H1 (cell line): ENCODE results near the gene TMEM108. TPM values are rescaled to one million over a fixed set of nuclear protein-coding genes. Genes with fewer than 3 reads are reported as not detected.

Source experiments
- CTCF ChIA-PET: fragments of 300-600 bp; sonication (Branson Sonifier 250); formaldehyde crosslinking; loops from one replicate; lab custom pipeline; 2021; ENCODE audit not compliant: partially characterized antibody; lab: Charles Lee
- POLR2A ChIA-PET: fragments of 300-600 bp; sonication (Branson Sonifier 250); formaldehyde crosslinking; loops from one replicate; lab custom pipeline; 2021; ENCODE audit warnings: inconsistent platforms; ENCODE audit not compliant: partially characterized antibody; lab: Charles Lee
- DNase-seq, 2 experiments: peaks; one replicate each; pipeline versions ENCODE4 v3.0.0 to v3.0.0-alpha.2; 2010 to 2022; ENCODE audit warnings: low spot score in 2 of 2, low read depth in 1 of 2, mixed read lengths in 1 of 2
- FAIRE-seq: peaks from 2 replicates; lab custom pipeline; 2011; peaks lifted over from hg19 to GRCh38; lab: Jason Lieb, UNC
- H2AFZ ChIP-seq: 2 replicates; pipeline ENCODE4 v1.8.1; 2012; ENCODE audit warnings: low read length, inconsistent platforms
- H2AK5ac ChIP-seq: 2 replicates; pipeline ENCODE4 v1.6.1; 2013; ENCODE audit warnings: low read depth, low read length
- H2BK120ac ChIP-seq: replicated peaks from 2 replicates; pipeline ENCODE3; 2013; ENCODE audit warnings: low read depth, low read length, inconsistent platforms
- H2BK12ac ChIP-seq: 2 replicates; pipeline ENCODE4 v1.6.1; 2013; ENCODE audit warnings: low read depth, low read length
- H2BK15ac ChIP-seq: 2 replicates; pipeline ENCODE4 v1.6.1; 2013; ENCODE audit warnings: low read length
- H2BK20ac ChIP-seq: 2 replicates; pipeline ENCODE4 v1.6.1; 2013; ENCODE audit warnings: low read length
- H2BK5ac ChIP-seq: 2 replicates; pipeline ENCODE4 v1.6.1; 2013; ENCODE audit warnings: low read depth, low read length
- H3K14ac ChIP-seq: 2 replicates; pipeline ENCODE4 v1.6.1; 2013; ENCODE audit warnings: inconsistent platforms; ENCODE audit not compliant: insufficient read length
- H3K18ac ChIP-seq: 2 replicates; pipeline ENCODE4 v1.6.1; 2013; ENCODE audit warnings: low read length; ENCODE audit errors: extremely low read depth
- H3K23ac ChIP-seq: 2 replicates; pipeline ENCODE4 v1.6.1; 2013; ENCODE audit warnings: inconsistent platforms; ENCODE audit not compliant: insufficient read length
- H3K23me2 ChIP-seq: 2 replicates; pipeline ENCODE4 v1.6.1; 2013; ENCODE audit warnings: low read depth, low read length
- H3K27ac ChIP-seq: 2 replicates; pipeline ENCODE4 v1.6.1; 2011; ENCODE audit warnings: low read depth, low read length, inconsistent platforms
- H3K27me3 ChIP-seq, 4 experiments: replicated peaks in 1 of 4; 1 replicate in 1 of 4; 2 replicates in 3 of 4; pipeline versions ENCODE4 v1.6.1 to v1.8.1; 2011 to 2013; ENCODE audit warnings: low read length in 3 of 4, mild to moderate bottlenecking in 3 of 4, inconsistent platforms in 2 of 4, mixed read lengths in 2 of 4, moderate library complexity in 1 of 4; ENCODE audit not compliant: control insufficient read depth in 3 of 4, insufficient read depth in 3 of 4; ENCODE audit errors: extremely low read depth in 1 of 4
- H3K36me3 ChIP-seq, 4 experiments: 2 replicates each; pipeline versions ENCODE4 v1.6.1 to v1.8.1; 2011 to 2013; ENCODE audit warnings: mild to moderate bottlenecking in 4 of 4, low read length in 3 of 4, moderate library complexity in 2 of 4, control low read depth in 1 of 4, inconsistent platforms in 1 of 4; ENCODE audit not compliant: insufficient read depth in 4 of 4, control insufficient read depth in 2 of 4
- H3K4ac ChIP-seq: replicated peaks from 2 replicates; pipeline ENCODE3; 2013; ENCODE audit warnings: low read length, low read depth, mixed read lengths, inconsistent platforms; ENCODE audit not compliant: insufficient read length
- H3K4me1 ChIP-seq, 4 experiments: replicated peaks in 1 of 4; 1 replicate in 1 of 4; 2 replicates in 3 of 4; pipeline versions ENCODE4 v1.6.1 to v1.8.1; 2011 to 2013; ENCODE audit warnings: low read length in 3 of 4, inconsistent platforms in 2 of 4, mixed read lengths in 1 of 4; ENCODE audit not compliant: insufficient read depth in 4 of 4, control insufficient read depth in 3 of 4
- H3K4me2 ChIP-seq, 2 experiments: 2 replicates each; pipeline versions ENCODE4 v1.6.1 to v1.8.1; 2011 to 2013; ENCODE audit warnings: low read depth in 2 of 2, low read length in 2 of 2, control low read depth in 1 of 2, inconsistent platforms in 1 of 2, mild to moderate bottlenecking in 1 of 2; ENCODE audit not compliant: insufficient read depth in 1 of 2
- H3K4me3 ChIP-seq, 4 experiments: fragments of 200-600, 300-600 bp in 1 of 4; sonication (generic), shearing (Covaris generic), sonication (Bioruptor Twin) in 1 of 4; 2 replicates each; pipeline versions ENCODE4 v1.5.1 to v1.8.1; 2011 to 2016; ENCODE audit warnings: low read length in 4 of 4, low read depth in 3 of 4, control low read depth in 2 of 4, inconsistent platforms in 2 of 4, mild to moderate bottlenecking in 2 of 4, mixed read lengths in 1 of 4, moderate library complexity in 1 of 4; ENCODE audit not compliant: insufficient read depth in 2 of 4; ENCODE audit errors: extremely low read depth in 1 of 4
- H3K56ac ChIP-seq: replicated peaks from 2 replicates; pipeline ENCODE3; 2013; ENCODE audit warnings: low read depth, mild to moderate bottlenecking, mixed read lengths, low read length, inconsistent platforms; ENCODE audit not compliant: insufficient read length
- H3K79me1 ChIP-seq: 2 replicates; pipeline ENCODE4 v1.6.1; 2013; ENCODE audit warnings: low read depth, low read length, control low read depth
- H3K79me2 ChIP-seq, 2 experiments: 2 replicates each; pipeline versions ENCODE4 v1.6.1 to v1.8.1; 2012 to 2013; ENCODE audit warnings: low read length in 2 of 2, mild to moderate bottlenecking in 2 of 2, inconsistent platforms in 1 of 2; ENCODE audit not compliant: insufficient read depth in 2 of 2, control insufficient read depth in 1 of 2
- H3K9ac ChIP-seq, 4 experiments: replicated peaks in 1 of 4; 1 replicate in 1 of 4; 2 replicates in 3 of 4; pipeline versions ENCODE4 v1.6.1 to v1.8.1; 2011 to 2013; ENCODE audit warnings: low read depth in 3 of 4, low read length in 3 of 4, control low read depth in 2 of 4, mild to moderate bottlenecking in 2 of 4, moderate library complexity in 2 of 4, inconsistent platforms in 1 of 4; ENCODE audit errors: extremely low read depth in 1 of 4
- H3K9me3 ChIP-seq, 2 experiments: 2 replicates each; pipeline versions ENCODE4 v1.6.1 to v1.8.1; 2012 to 2013; ENCODE audit warnings: mild to moderate bottlenecking in 2 of 2, moderate library complexity in 2 of 2, control low read depth in 1 of 2, inconsistent platforms in 1 of 2, low read depth in 1 of 2, low read length in 1 of 2, mixed read lengths in 1 of 2; ENCODE audit not compliant: insufficient read depth in 2 of 2
- H4K20me1 ChIP-seq, 2 experiments: replicated peaks in 1 of 2; 2 replicates each; pipeline versions ENCODE3 to v1.8.1; 2011 to 2013; ENCODE audit warnings: inconsistent platforms in 2 of 2, low read length in 2 of 2, mild to moderate bottlenecking in 1 of 2; ENCODE audit not compliant: insufficient read depth in 2 of 2, control insufficient read depth in 1 of 2
- H4K5ac ChIP-seq: 2 replicates; pipeline ENCODE4 v1.6.1; 2013; ENCODE audit warnings: low read length, low read depth, mixed read lengths, inconsistent platforms; ENCODE audit not compliant: insufficient read length
- H4K8ac ChIP-seq: 2 replicates; pipeline ENCODE4 v1.8.0; 2013; ENCODE audit warnings: mild to moderate bottlenecking, moderate library complexity, low read length, inconsistent platforms; ENCODE audit not compliant: insufficient read depth; ENCODE audit errors: extremely low read depth
- H4K91ac ChIP-seq: replicated peaks from 2 replicates; pipeline ENCODE3; 2013; ENCODE audit warnings: low read length, mixed read lengths, inconsistent platforms; ENCODE audit not compliant: insufficient read length
- BACH1 ChIP-seq: IDR thresholded peaks from 2 replicates; pipeline ENCODE4 v1.6.1; 2012; ENCODE audit warnings: low read length, improper control_type of control experiment
- CHD2 ChIP-seq: IDR thresholded peaks from 2 replicates; pipeline ENCODE4 v1.6.1; 2012; ENCODE audit warnings: low read length, improper control_type of control experiment
- KDM1A ChIP-seq: fragments of 200-600, 300-600 bp; sonication (generic); IDR thresholded peaks from 2 replicates; pipeline ENCODE4 v1.7.1; 2016; ENCODE audit warnings: mild to moderate bottlenecking, low read length, borderline replicate concordance
- NANOG ChIP-seq: IDR thresholded peaks from 2 replicates; pipeline ENCODE4 v1.6.1; 2011; ENCODE audit warnings: low read length, low read depth, mild to moderate bottlenecking, inconsistent platforms; ENCODE audit not compliant: insufficient read depth, poor library complexity, severe bottlenecking
- NRF1 ChIP-seq: IDR thresholded peaks from 2 replicates; pipeline ENCODE4 v1.6.1; 2011; ENCODE audit warnings: mild to moderate bottlenecking, low read depth, low read length, improper control_type of control experiment
- PHF8 ChIP-seq: fragments of 200-600 bp; sonication (generic); conservative IDR thresholded peaks from 2 replicates; pipeline ENCODE4 v1.7.1; 2012; ENCODE audit warnings: low read depth, mild to moderate bottlenecking, inconsistent platforms, low read length, moderate library complexity
- POLR2A ChIP-seq, 2 experiments: IDR thresholded peaks; 1 replicate in 1 of 2; 2 replicates in 1 of 2; pipeline ENCODE4 v1.6.1; 2011; ENCODE audit warnings: low read depth in 2 of 2, low read length in 2 of 2, mild to moderate bottlenecking in 2 of 2; ENCODE audit errors: control extremely low read depth in 1 of 2
- POLR2AphosphoS5 ChIP-seq: IDR thresholded peaks from 2 replicates; pipeline ENCODE4 v1.6.1; 2011; ENCODE audit warnings: low read depth, low read length
- RAD21 ChIP-seq, 2 experiments: IDR thresholded peaks in 1 of 2; conservative IDR thresholded peaks in 1 of 2; 2 replicates each; pipeline ENCODE4 v1.6.1; 2011; ENCODE audit warnings: low read depth in 2 of 2, low read length in 2 of 2, improper control_type of control experiment in 1 of 2, inconsistent platforms in 1 of 2, mild to moderate bottlenecking in 1 of 2, moderate library complexity in 1 of 2
- RXRA ChIP-seq: IDR thresholded peaks from 2 replicates; pipeline ENCODE4 v1.6.1; 2011; ENCODE audit warnings: low read depth, mild to moderate bottlenecking, low read length, moderate library complexity; ENCODE audit not compliant: insufficient read depth
- SIN3A ChIP-seq, 2 experiments: IDR thresholded peaks in 1 of 2; conservative IDR thresholded peaks in 1 of 2; 2 replicates each; pipeline ENCODE4 v1.6.1; 2011 to 2012; ENCODE audit warnings: low read length in 2 of 2, improper control_type of control experiment in 1 of 2, low read depth in 1 of 2, mild to moderate bottlenecking in 1 of 2
- WGBS, 2 experiments: shearing (Covaris generic) in 1 of 2; methylation state at CpG; one replicate each; pipeline versions ENCODE4 v1.1.6 to v1.1.7; 2013 to 2015; ENCODE audit warnings: low lambda C conversion rate in 2 of 2, mixed read lengths in 2 of 2, inconsistent platforms in 1 of 2, low coverage in 1 of 2, missing lambda C conversion rate in 1 of 2; ENCODE audit not compliant: insufficient replicate concordance in 2 of 2, insufficient coverage in 1 of 2, insufficient read length in 1 of 2; ENCODE audit errors: extremely low coverage in 1 of 2, missing lambda C conversion rate in 1 of 2; 5-methylcytosine and 5-hydroxymethylcytosine counted together
- polyA plus RNA-seq, 7 experiments: library from polyadenylated mRNA; depleted of rRNA in 3 of 7; stranded (reverse) in 5 of 7; unstranded in 2 of 7; fragments of >200 nt in 5 of 7; fragments of 200-250 nt in 2 of 7; gene quantifications; 1 replicate in 5 of 7; 2 replicates in 1 of 7; 4 replicates in 1 of 7; pipeline versions ENCODE4 v1.2.1 to v1.2.3, GENCODE V29; 2011 to 2013; ENCODE audit warnings: missing spikeins in 2 of 7, mixed read lengths in 2 of 7
- total RNA-seq: library from RNA; stranded (reverse); fragmentation: NEBNext Ultra II Directional; extraction: Animal tissue kit (Norgen Biotek cat#: 25700); gene quantifications from 2 replicates; pipeline ENCODE4 v1.2.1, GENCODE V29; 2021
- TF ChIP-seq, protein P1 (sequence below): IDR thresholded peaks from 2 replicates; pipeline ENCODE4 v1.6.1; 2011; ENCODE audit warnings: low read depth, mild to moderate bottlenecking, low read length; ENCODE audit not compliant: insufficient read depth

The TMEM108 gene
- total and polyA plus RNA-seq, 2 of the 8 experiments (the other 6 are each of a cell fraction or from before 2014, with no cell fraction given): 14.3 to 16.2 TPM

DNA sequence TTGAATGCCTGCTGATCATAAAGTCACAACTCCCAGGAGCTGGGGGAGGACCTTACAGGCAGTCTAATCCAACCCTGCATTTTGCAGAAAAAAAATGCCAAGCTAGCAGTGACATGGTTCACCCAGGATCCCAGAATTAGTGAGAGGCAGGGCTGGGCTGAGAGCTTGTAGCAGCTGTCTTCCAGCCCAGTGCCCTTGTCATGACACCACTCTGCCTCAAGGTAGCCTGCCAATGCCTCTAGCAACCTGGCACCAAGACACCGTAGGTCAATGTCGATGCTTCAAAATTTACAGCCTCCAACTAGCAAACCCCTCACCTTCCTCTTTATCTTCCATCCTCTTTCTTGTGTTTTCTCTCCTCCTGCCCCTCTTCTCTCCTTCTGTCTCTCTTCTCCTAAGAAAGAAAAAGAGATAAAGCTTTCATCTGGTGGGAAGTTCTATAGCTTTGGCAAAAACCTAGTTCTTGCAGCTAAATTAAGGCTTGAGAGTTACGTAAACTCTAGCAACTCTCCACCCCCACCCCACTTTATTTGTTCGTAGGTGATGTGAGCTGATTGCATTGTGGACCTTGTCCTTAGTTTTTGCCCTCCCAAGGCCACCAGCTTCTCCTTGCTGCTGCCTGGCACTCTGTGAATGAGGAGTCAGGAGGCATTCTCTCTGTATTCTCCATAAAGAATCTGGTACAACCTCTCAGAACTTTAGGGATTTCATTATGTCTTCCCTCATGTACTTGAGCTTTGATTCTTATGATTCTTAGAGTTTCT lies 343.3 kb downstream of the TMEM108 start:
- 82% methylated on average over 4 of the region's 4 CpGs; no CpG with 5 or more reads in 1 of the 2 experiments for WGBS, 2 experiments
- ChIA-PET CTCF (interaction anchor here (0.6 to 15.8 kb wide), 22 partner anchors 12 to 656 kb away, joined by 3 to 189 read pairs (median 4); partner anchors contain the start of gene BFSP2), POLR2A (interaction anchor here (0.7 kb wide), 3 partner anchors 339 to 976 kb away, joined by 3 to 5 read pairs (median 3); no protein-coding TSS in a partner anchor)
- Histone ChIP-seq H3K4me2 (no peak overlapping the region), H4K91ac (no peak overlapping the region), H3K36me3 (no peaks in the 10 kb centered on the region), H2BK12ac (no peak overlapping the region), H4K8ac (no peak overlapping the region), H4K20me1 (no peaks in the 10 kb centered on the region), H3K18ac (no peak overlapping the region), H2AK5ac (no peak overlapping the region), H3K79me2 (no peaks in the 10 kb centered on the region), H3K4me1 (no peaks in the 10 kb centered on the region; a peak in 1 of 7 replicates), H3K27ac (no peak overlapping the region), H4K5ac (no peak overlapping the region), H3K9ac (no peak overlapping the region), H2BK20ac (no peak overlapping the region), H3K56ac (no peak overlapping the region), H2BK15ac (no peak overlapping the region), H2BK120ac (no peak overlapping the region), H3K27me3 (no peaks in the 10 kb centered on the region), H3K79me1 (no peaks in the 10 kb centered on the region), H3K23ac (no peak overlapping the region), H2BK5ac (no peak overlapping the region), H3K4ac (no peak overlapping the region), H3K23me2 (no peaks in the 10 kb centered on the region), H3K14ac (no peak overlapping the region), H3K9me3 (no peaks in the 10 kb centered on the region), H2AFZ (no peak overlapping the region), H3K4me3 (no peak overlapping the region)
- FAIRE-seq: no peak
- no peak for DNase-seq
- TF ChIP-seq RAD21 (IDR thresholded peaks at IDR 0.05 in 1 of 2, conservative IDR thresholded peaks at IDR 0.05 in 1 of 2; ENCODE audit: low read depth in 2 of 2, low read length in 2 of 2): no peak
- TF ChIP-seq POLR2AphosphoS5: no peak
- no peak for TF ChIP-seq POLR2A (IDR thresholded peaks at IDR 0.05; ENCODE audit: control extremely low read depth in 1 of 2, low read depth in 2 of 2, low read length in 2 of 2)
- no peak for TF ChIP-seq KDM1A
- no peak for TF ChIP-seq PHF8
- no peak for TF ChIP-seq NRF1
- TF ChIP-seq RXRA: no peak
- TF ChIP-seq BACH1: no peak
- no peak for TF ChIP-seq NANOG
- TF ChIP-seq, protein P1, sequence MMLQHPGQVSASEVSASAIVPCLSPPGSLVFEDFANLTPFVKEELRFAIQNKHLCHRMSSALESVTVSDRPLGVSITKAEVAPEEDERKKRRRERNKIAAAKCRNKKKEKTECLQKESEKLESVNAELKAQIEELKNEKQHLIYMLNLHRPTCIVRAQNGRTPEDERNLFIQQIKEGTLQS: no peak
- TF ChIP-seq CHD2: no peak
- no peak for TF ChIP-seq SIN3A (conservative IDR thresholded peaks at IDR 0.05 in 1 of 2, IDR thresholded peaks at IDR 0.05 in 1 of 2; ENCODE audit: low read depth in 1 of 2, low read length in 2 of 2)
